ENCODE data around the gene RPGR. TPM values are rescaled to one million over a fixed set of nuclear protein-coding genes. Genes with fewer than 3 reads are reported as not detected.

The RPGR gene
- polyA plus RNA-seq, 3 donors = 4.3 to 10.9 (median 5.1) TPM

- no peak for TF ChIP-seq CTCF (IDR thresholded peaks at IDR 0.05)
- H3K9me3 Mint-ChIP-seq = peaks cover 0 to 6% (median 2%) of the 10 kb centered on the region in 7 donors
- H3K27me3 Mint-ChIP-seq (ENCODE audit: low read depth in 3 of 3) = peaks cover 2 to 7% (median 2%) of the 10 kb centered on the region in 3 donors
- intact Hi-C loops (cut with micrococcal nuclease) = no loop called here
- Histone ChIP-seq H3K4me3 (replicated peaks in 1 of 3; ENCODE audit: low read depth in 2 of 3, low read length in 3 of 3) (no peak within 1 kb of the TSS), H2AFZ (ENCODE audit: insufficient read depth, low read depth, low read length, poor library complexity, severe bottlenecking) (no peak within 1 kb of the TSS), H3K79me2 (ENCODE audit: insufficient read depth, low read length) (no peaks in the 10 kb centered on the region), H3K9ac (ENCODE audit: insufficient read depth, low read length, poor library complexity, severe bottlenecking) (no peak within 1 kb of the TSS), H3K4me2 (replicated peaks; ENCODE audit: extremely low read depth, low read length, poor library complexity, severe bottlenecking) (no peak within 1 kb of the TSS), H3K36me3 (replicated peaks in 1 of 2; ENCODE audit: control insufficient read depth in 1 of 2, insufficient read depth in 2 of 2, low read length in 2 of 2) (no peaks in the 10 kb centered on the region), H3K4me1 (ENCODE audit: control insufficient read depth in 1 of 2, insufficient read depth in 2 of 2, low read length in 2 of 2) (peaks cover 7 to 9% of the 10 kb centered on the region in 2 donors), H3K9me3 (replicated peaks in 1 of 2; ENCODE audit: control insufficient read depth in 1 of 2, insufficient read depth in 1 of 2, low read length in 2 of 2) (no peaks in the 10 kb centered on the region), H3K27me3 (ENCODE audit: control insufficient read depth in 2 of 2, insufficient read depth in 2 of 2, low read length in 2 of 2) (no peaks in the 10 kb centered on the region), H3K27ac (ENCODE audit: low read depth in 1 of 2, low read length in 2 of 2) (no peak within 1 kb of the TSS), H4K20me1 (ENCODE audit: insufficient read depth, low read length) (no peaks in the 10 kb centered on the region)
- DNase-seq = no peak
- H3K27ac Mint-ChIP-seq = no peak within 1 kb of the TSS
- peaks cover 0 to 4% of the 10 kb centered on the region in 2 donors for H3K36me3 Mint-ChIP-seq
- WGBS (ENCODE audit: insufficient coverage) = no CpG with 5 or more reads among the region's 4 CpGs
- H3K4me3 Mint-ChIP-seq = no peak within 1 kb of the TSS
- peaks cover 10% of the 10 kb centered on the region for H3K4me1 Mint-ChIP-seq
Observed at GRCh38 chrX:38352362-38352761, 25.1 kb upstream of the RPGR start, which contains the start of gene OTC. Gene OTC, plus strand, starts transcription at chrX:38352604. Its CDS starts 93 bp downstream, at chrX:38352697.

- Mint-ChIP-seq H3K27ac (no peak overlapping the region), H3K9me3 (peaks cover 0 to 6% (median 2%) of the 10 kb centered on the region in 7 donors), H3K36me3 (peaks cover 0 to 4% of the 10 kb centered on the region in 2 donors), H3K4me3 (no peak overlapping the region), H3K27me3 (ENCODE audit: low read depth in 3 of 3) (peaks cover 2 to 6% (median 2%) of the 10 kb centered on the region in 3 donors), H3K4me1 (peaks cover 18% of the 10 kb centered on the region)
- no peak for TF ChIP-seq CTCF (IDR thresholded peaks at IDR 0.05)
- H4K20me1 ChIP-seq (ENCODE audit: insufficient read depth, low read length) = no peaks in the 10 kb centered on the region
- no peak for DNase-seq
- H3K9me3 ChIP-seq (replicated peaks in 1 of 2; ENCODE audit: control insufficient read depth in 1 of 2, insufficient read depth in 1 of 2, low read length in 2 of 2) = no peaks in the 10 kb centered on the region
- H3K27ac ChIP-seq (ENCODE audit: low read depth in 1 of 2, low read length in 2 of 2) = no peak overlapping the region
- H3K4me3 ChIP-seq (replicated peaks in 1 of 3; ENCODE audit: low read depth in 2 of 3, low read length in 3 of 3) = no peak overlapping the region
- no peaks in the 10 kb centered on the region for H3K27me3 ChIP-seq (ENCODE audit: control insufficient read depth in 2 of 2, insufficient read depth in 2 of 2, low read length in 2 of 2)
- no peak overlapping the region for H3K9ac ChIP-seq (ENCODE audit: insufficient read depth, low read length, poor library complexity, severe bottlenecking)
- no peaks in the 10 kb centered on the region for H3K79me2 ChIP-seq (ENCODE audit: insufficient read depth, low read length)
- H2AFZ ChIP-seq (ENCODE audit: insufficient read depth, low read depth, low read length, poor library complexity, severe bottlenecking) = no peak overlapping the region
- H3K36me3 ChIP-seq (replicated peaks in 1 of 2; ENCODE audit: control insufficient read depth in 1 of 2, insufficient read depth in 2 of 2, low read length in 2 of 2) = no peaks in the 10 kb centered on the region
- no peak overlapping the region for H3K4me2 ChIP-seq (replicated peaks; ENCODE audit: extremely low read depth, low read length, poor library complexity, severe bottlenecking)
- no CpG with 5 or more reads among the region's 3 CpGs for WGBS (ENCODE audit: insufficient coverage)
- H3K4me1 ChIP-seq (ENCODE audit: control insufficient read depth in 1 of 2, insufficient read depth in 2 of 2, low read length in 2 of 2) = peaks cover 11 to 19% of the 10 kb centered on the region in 2 donors
- intact Hi-C loops (cut with micrococcal nuclease) = no loop called here
Observed at GRCh38 chrX:38351346-38351745, 24.0 kb upstream of the RPGR start.

Measured in CD14-positive monocyte (primary cell).